Measurements from ENCODE around the gene KLF15.

DNA sequence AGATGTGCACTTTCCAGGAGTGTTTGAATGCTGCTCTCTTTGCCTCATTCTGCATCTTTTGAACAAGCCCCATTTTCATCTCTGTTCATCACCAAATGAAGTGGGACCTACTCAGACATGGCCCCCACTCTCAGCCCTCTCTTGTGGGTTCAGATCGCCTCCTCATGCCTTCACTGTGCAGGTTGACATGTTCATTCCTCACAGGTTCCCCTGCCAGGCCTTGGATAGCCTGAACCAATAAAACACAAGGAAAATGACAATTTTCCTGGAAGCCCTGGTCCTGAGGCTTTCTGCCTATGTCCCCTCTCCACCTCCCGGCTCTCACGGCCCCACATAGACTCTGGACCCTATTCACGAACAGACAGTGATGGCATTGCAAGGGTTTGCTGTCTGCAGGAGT, 17.7 kb downstream of the KLF15 start:
- TF ChIP-seq, protein P1, sequence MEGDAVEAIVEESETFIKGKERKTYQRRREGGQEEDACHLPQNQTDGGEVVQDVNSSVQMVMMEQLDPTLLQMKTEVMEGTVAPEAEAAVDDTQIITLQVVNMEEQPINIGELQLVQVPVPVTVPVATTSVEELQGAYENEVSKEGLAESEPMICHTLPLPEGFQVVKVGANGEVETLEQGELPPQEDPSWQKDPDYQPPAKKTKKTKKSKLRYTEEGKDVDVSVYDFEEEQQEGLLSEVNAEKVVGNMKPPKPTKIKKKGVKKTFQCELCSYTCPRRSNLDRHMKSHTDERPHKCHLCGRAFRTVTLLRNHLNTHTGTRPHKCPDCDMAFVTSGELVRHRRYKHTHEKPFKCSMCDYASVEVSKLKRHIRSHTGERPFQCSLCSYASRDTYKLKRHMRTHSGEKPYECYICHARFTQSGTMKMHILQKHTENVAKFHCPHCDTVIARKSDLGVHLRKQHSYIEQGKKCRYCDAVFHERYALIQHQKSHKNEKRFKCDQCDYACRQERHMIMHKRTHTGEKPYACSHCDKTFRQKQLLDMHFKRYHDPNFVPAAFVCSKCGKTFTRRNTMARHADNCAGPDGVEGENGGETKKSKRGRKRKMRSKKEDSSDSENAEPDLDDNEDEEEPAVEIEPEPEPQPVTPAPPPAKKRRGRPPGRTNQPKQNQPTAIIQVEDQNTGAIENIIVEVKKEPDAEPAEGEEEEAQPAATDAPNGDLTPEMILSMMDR (IDR thresholded peaks at IDR 0.05 in 2 of 3, conservative IDR thresholded peaks at IDR 0.05 in 1 of 3; ENCODE audit: borderline replicate concordance in 1 of 3, insufficient read depth in 1 of 3, low read depth in 2 of 3, low read length in 2 of 3) = no peak
- TF ChIP-seq POLR2A (IDR thresholded peaks at IDR 0.05; ENCODE audit: borderline replicate concordance, extremely low read depth, insufficient read depth, insufficient read length) (no peak), SIN3A (IDR thresholded peaks at IDR 0.05; ENCODE audit: low read depth) (no peak), EZH2 (IDR thresholded peaks at IDR 0.05) (no peak), POLR2AphosphoS5 (IDR thresholded peaks at IDR 0.05; ENCODE audit: low read depth, low read length) (no peak), ELF1 (IDR thresholded peaks at IDR 0.05; ENCODE audit: borderline replicate concordance, low read depth) (no peak), CBX3 (IDR thresholded peaks at IDR 0.05; ENCODE audit: low read depth) (no peak), JUND (IDR thresholded peaks at IDR 0.05) (no peak), SRF (IDR thresholded peaks at IDR 0.05; ENCODE audit: low read depth) (no peak)
- TF ChIP-seq, protein P2, sequence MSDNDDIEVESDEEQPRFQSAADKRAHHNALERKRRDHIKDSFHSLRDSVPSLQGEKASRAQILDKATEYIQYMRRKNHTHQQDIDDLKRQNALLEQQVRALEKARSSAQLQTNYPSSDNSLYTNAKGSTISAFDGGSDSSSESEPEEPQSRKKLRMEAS (IDR thresholded peaks at IDR 0.05) = no peak
- TF ChIP-seq, protein P3, sequence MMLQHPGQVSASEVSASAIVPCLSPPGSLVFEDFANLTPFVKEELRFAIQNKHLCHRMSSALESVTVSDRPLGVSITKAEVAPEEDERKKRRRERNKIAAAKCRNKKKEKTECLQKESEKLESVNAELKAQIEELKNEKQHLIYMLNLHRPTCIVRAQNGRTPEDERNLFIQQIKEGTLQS (IDR thresholded peaks at IDR 0.05) = no peak

Data from HCT116 (cell line).